ENCODE measurements around the gene NRDC.
"Not testable (repeated sequence)": the region's sequence is repeated elsewhere in the genome, so short reads cannot be mapped to it uniquely, and the experiment has no call there.

Gene NRDC

GRCh38 chr1:51902456-51902855 is 23.9 kb upstream of the NRDC start:
- Mint-ChIP-seq H3K4me1 (peaks cover 10% of the 10 kb centered on the region), H3K27ac (no peak overlapping the region), H3K36me3 (no peaks in the 10 kb centered on the region), H3K9me3 (peaks cover 3% of the 10 kb centered on the region), H3K4me3 (no peak overlapping the region), H3K27me3 (peaks cover 12% of the 10 kb centered on the region)
- ATAC-seq: no peak

- no peak for ATAC-seq
- no peak overlapping the region for H3K4me3 Mint-ChIP-seq
- H3K27me3 Mint-ChIP-seq: peaks cover 21% of the 10 kb centered on the region
- H3K4me1 Mint-ChIP-seq: no peaks in the 10 kb centered on the region
- no peaks in the 10 kb centered on the region for H3K36me3 Mint-ChIP-seq
- no peaks in the 10 kb centered on the region for H3K9me3 Mint-ChIP-seq
- no peak overlapping the region for H3K27ac Mint-ChIP-seq
Measured at GRCh38 chr1:51901151-51901550, 22.6 kb upstream of the NRDC start.

- Mint-ChIP-seq H3K36me3 (no peaks in the 10 kb centered on the region), H3K9me3 (no peaks in the 10 kb centered on the region), H3K27ac (no peak overlapping the region), H3K27me3 (peaks cover 43% of the 10 kb centered on the region), H3K4me3 (no peak overlapping the region), H3K4me1 (no peaks in the 10 kb centered on the region)
- no peak for ATAC-seq
Measured at GRCh38 chr1:51899022-51899421, 20.5 kb upstream of the NRDC start.

GRCh38 chr1:51898090-51898734 is 19.7 kb upstream of the NRDC start:
- Mint-ChIP-seq H3K4me1 (no peaks in the 10 kb centered on the region), H3K27me3 (peaks cover 51% of the 10 kb centered on the region), H3K4me3 (no peak overlapping the region), H3K36me3 (no peaks in the 10 kb centered on the region), H3K27ac (no peak overlapping the region), H3K9me3 (no peaks in the 10 kb centered on the region)
- no peak for ATAC-seq

GRCh38 chr1:51897699-51898031 is 19.1 kb upstream of the NRDC start:
- ATAC-seq: no peak
- no peak overlapping the region for H3K27ac Mint-ChIP-seq
- H3K9me3 Mint-ChIP-seq: no peaks in the 10 kb centered on the region
- peaks cover 56% of the 10 kb centered on the region for H3K27me3 Mint-ChIP-seq
- H3K4me1 Mint-ChIP-seq: no peaks in the 10 kb centered on the region
- no peak overlapping the region for H3K4me3 Mint-ChIP-seq
- no peaks in the 10 kb centered on the region for H3K36me3 Mint-ChIP-seq

- peaks cover 83% of the 10 kb centered on the region for H3K27me3 Mint-ChIP-seq
Measured at GRCh38 chr1:51894748-51895147, 16.2 kb upstream of the NRDC start.

GRCh38 chr1:51878308-51878615 is 265 bp downstream of the NRDC start:
- H3K9me3 Mint-ChIP-seq: no peaks in the 10 kb centered on the region
- peaks cover 20% of the 10 kb centered on the region for H3K4me1 Mint-ChIP-seq
- no peaks in the 10 kb centered on the region for H3K36me3 Mint-ChIP-seq
- no peak overlapping the region for H3K4me3 Mint-ChIP-seq
- H3K27ac Mint-ChIP-seq: no peak overlapping the region
- H3K27me3 Mint-ChIP-seq: no peaks in the 10 kb centered on the region
- no peak for ATAC-seq

More at GRCh38 chr1:51894748-51895147, 16.2 kb upstream of the NRDC start:
- H3K4me1 Mint-ChIP-seq, ATAC-seq, H3K9me3 Mint-ChIP-seq, H3K27ac Mint-ChIP-seq, H3K4me3 Mint-ChIP-seq, H3K36me3 Mint-ChIP-seq: not testable (repeated sequence)

- Mint-ChIP-seq H3K4me3 (no peak overlapping the region), H3K27me3 (no peaks in the 10 kb centered on the region), H3K9me3 (no peaks in the 10 kb centered on the region), H3K27ac (no peak overlapping the region), H3K4me1 (peaks cover 14% of the 10 kb centered on the region), H3K36me3 (no peaks in the 10 kb centered on the region)
- no peak for ATAC-seq
Measured at GRCh38 chr1:51877434-51878307, 856 bp downstream of the NRDC start.

- no peak overlapping the region for H3K4me3 Mint-ChIP-seq
- no peak overlapping the region for H3K27ac Mint-ChIP-seq
- no peak for ATAC-seq
- H3K27me3 Mint-ChIP-seq: no peaks in the 10 kb centered on the region
- no peaks in the 10 kb centered on the region for H3K9me3 Mint-ChIP-seq
- H3K4me1 Mint-ChIP-seq: peaks cover 30% of the 10 kb centered on the region
- peaks cover 12% of the 10 kb centered on the region for H3K36me3 Mint-ChIP-seq
Measured at GRCh38 chr1:51875836-51876235, 2.7 kb downstream of the NRDC start.

GRCh38 chr1:51875291-51875772 is 3.2 kb downstream of the NRDC start:
- ATAC-seq: no peak

GRCh38 chr1:51873270-51873669 is 5.3 kb downstream of the NRDC start:
- H3K27me3 Mint-ChIP-seq, H3K4me3 Mint-ChIP-seq, H3K9me3 Mint-ChIP-seq, ATAC-seq, H3K27ac Mint-ChIP-seq: not testable (repeated sequence)
- Mint-ChIP-seq H3K36me3 (peaks cover 22% of the 10 kb centered on the region), H3K4me1 (peaks cover 40% of the 10 kb centered on the region)

More at GRCh38 chr1:51875291-51875772, 3.2 kb downstream of the NRDC start:
- Mint-ChIP-seq H3K4me3 (no peak overlapping the region), H3K36me3 (peaks cover 17% of the 10 kb centered on the region), H3K4me1 (peaks cover 35% of the 10 kb centered on the region), H3K9me3 (no peaks in the 10 kb centered on the region), H3K27ac (no peak overlapping the region), H3K27me3 (no peaks in the 10 kb centered on the region)

- Mint-ChIP-seq H3K36me3 (peaks cover 34% of the 10 kb centered on the region), H3K4me1 (peaks cover 57% of the 10 kb centered on the region), H3K27me3 (no peaks in the 10 kb centered on the region), H3K4me3 (no peak overlapping the region), H3K9me3 (no peaks in the 10 kb centered on the region), H3K27ac (no peak overlapping the region)
- ATAC-seq: no peak
Measured at GRCh38 chr1:51871351-51871975, 7.1 kb downstream of the NRDC start.

- ATAC-seq: no peak
- Mint-ChIP-seq H3K36me3 (peaks cover 34% of the 10 kb centered on the region), H3K9me3 (no peaks in the 10 kb centered on the region), H3K4me1 (peaks cover 62% of the 10 kb centered on the region), H3K27me3 (no peaks in the 10 kb centered on the region), H3K4me3 (no peak overlapping the region), H3K27ac (no peak overlapping the region)
Measured at GRCh38 chr1:51870603-51871350, 7.8 kb downstream of the NRDC start.

- Mint-ChIP-seq H3K36me3 (peaks cover 34% of the 10 kb centered on the region), H3K4me1 (peaks cover 67% of the 10 kb centered on the region), H3K27me3 (no peaks in the 10 kb centered on the region), H3K27ac (no peak overlapping the region), H3K4me3 (no peak overlapping the region), H3K9me3 (no peaks in the 10 kb centered on the region)
- ATAC-seq: no peak
Measured at GRCh38 chr1:51867479-51868232, 10.9 kb downstream of the NRDC start.

Measured in stimulated activated memory B cell treated with anti-CD40 and anti-IgM and Interleukin-4, amounts not matched to agents 10 μg/mL and 1 μg/mL and 100 μg/mL, for 72 hours (primary cell).